ENCODE results near the gene MLNR.

- TF ChIP-seq CTCF (IDR thresholded peaks at IDR 0.05), result no peak
- TF ChIP-seq POLR2A (IDR thresholded peaks at IDR 0.05), result no peak
These were observed 5.2 kb upstream of the MLNR start for GRCh38 chr13:49214917-49215376.

All from heart left ventricle (tissue), 13 donors.